ENCODE data around the gene CASP5.
"Not testable (repeated sequence)": the region's sequence is repeated elsewhere in the genome, so short reads cannot be mapped to it uniquely, and the experiment has no call there.

DNA sequence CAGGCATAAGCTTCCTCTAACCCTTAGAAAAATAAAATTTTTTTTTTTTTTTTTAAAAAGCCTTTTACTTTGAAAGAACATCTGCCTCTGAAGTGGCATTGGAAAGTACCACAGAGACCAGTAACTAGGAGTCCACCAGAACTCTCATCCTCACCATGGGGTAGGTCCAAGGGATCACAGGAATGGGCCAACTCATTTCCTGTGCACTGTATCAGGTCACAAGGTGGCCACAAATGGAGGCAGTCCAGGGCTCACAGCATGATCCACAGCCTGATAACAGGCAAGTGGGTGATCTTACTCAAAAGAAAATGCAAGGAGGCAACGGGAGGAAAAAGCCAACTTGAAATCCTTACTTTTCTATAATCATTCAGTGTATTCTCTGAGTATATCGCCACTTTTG lies 46.8 kb upstream of the CASP5 start:
- TF ChIP-seq POLR2A (IDR thresholded peaks at IDR 0.05; ENCODE audit: low read depth, low read length); POLR2AphosphoS5 (IDR thresholded peaks at IDR 0.05; ENCODE audit: low read depth, low read length); POU2F2 (IDR thresholded peaks at IDR 0.05; ENCODE audit: low read depth, low read length); TAF1 (IDR thresholded peaks at IDR 0.05; ENCODE audit: low read depth, low read length); PAX5 (IDR thresholded peaks at IDR 0.05; ENCODE audit: insufficient read depth, low read length, severe bottlenecking): not testable (repeated sequence)

All from GM12891 (cell line).